Glutamatergic neuron (in vitro differentiated cells): Measurements from ENCODE around the gene TTC4. TPM values are rescaled to one million over a fixed set of nuclear protein-coding genes. Genes with fewer than 3 reads are reported as not detected.

Experiments
- DNase-seq: peaks from one replicate; pipeline ENCODE4 v3.0.0; 2022
- H3K27ac Mint-ChIP-seq: one replicate; pipeline ENCODE4 v1.8.0; 2020; ENCODE audit warnings: mild to moderate bottlenecking, mixed read lengths, inconsistent platforms; ENCODE audit not compliant: unreplicated experiment
- H3K27me3 Mint-ChIP-seq: one replicate; pipeline ENCODE4 v1.8.0; 2020; ENCODE audit warnings: mild to moderate bottlenecking, moderate library complexity, mixed read lengths, inconsistent platforms; ENCODE audit not compliant: unreplicated experiment
- H3K36me3 Mint-ChIP-seq: one replicate; pipeline ENCODE4 v1.8.0; 2020; ENCODE audit warnings: mild to moderate bottlenecking, mixed read lengths, inconsistent platforms; ENCODE audit not compliant: unreplicated experiment
- H3K4me1 Mint-ChIP-seq: one replicate; pipeline ENCODE4 v1.8.0; 2020; ENCODE audit warnings: mild to moderate bottlenecking, low read depth, mixed read lengths, inconsistent platforms; ENCODE audit not compliant: unreplicated experiment
- H3K4me3 Mint-ChIP-seq: one replicate; pipeline ENCODE4 v1.8.0; 2020; ENCODE audit warnings: mild to moderate bottlenecking, mixed read lengths, inconsistent platforms; ENCODE audit not compliant: unreplicated experiment
- H3K9me3 Mint-ChIP-seq: one replicate; pipeline ENCODE4 v1.8.0; 2020; ENCODE audit warnings: mild to moderate bottlenecking, moderate library complexity, mixed read lengths, inconsistent platforms; ENCODE audit not compliant: unreplicated experiment
- CTCF ChIP-seq: fragments of 200-600 bp; sonication (generic); IDR thresholded peaks from one replicate; pipeline ENCODE4 v1.5.0; 2021; ENCODE audit not compliant: partially characterized antibody, unreplicated experiment
- total RNA-seq: library from RNA; stranded (reverse); fragmentation: NEBNext Ultra II Directional; extraction: Animal tissue kit (Norgen Biotek cat#: 25700); gene quantifications from one replicate; pipeline ENCODE4 v1.2.1, GENCODE V29; 2021; ENCODE audit not compliant: unreplicated experiment

TTC4 gene
- total RNA-seq, 1 donor from 2014 or later: 14.3 TPM

GRCh38 chr1:54695764-54696163 lies 19.9 kb upstream of the TTC4 start:
- Mint-ChIP-seq H3K4me3 (no peak overlapping the region), H3K27me3 (peaks cover 8% of the 10 kb centered on the region), H3K9me3 (peaks cover 1% of the 10 kb centered on the region), H3K4me1 (peaks cover 8% of the 10 kb centered on the region), H3K27ac (no peak overlapping the region), H3K36me3 (no peaks in the 10 kb centered on the region)
- no peak for TF ChIP-seq CTCF
- DNase-seq: no peak

GRCh38 chr1:54696262-54696661 lies 19.4 kb upstream of the TTC4 start:
- TF ChIP-seq CTCF: no peak
- H3K36me3 Mint-ChIP-seq: no peaks in the 10 kb centered on the region
- no peak overlapping the region for H3K27ac Mint-ChIP-seq
- H3K4me1 Mint-ChIP-seq: peaks cover 8% of the 10 kb centered on the region
- H3K4me3 Mint-ChIP-seq: no peak overlapping the region
- DNase-seq: no peak
- peaks cover 8% of the 10 kb centered on the region for H3K27me3 Mint-ChIP-seq
- H3K9me3 Mint-ChIP-seq: peaks cover 1% of the 10 kb centered on the region

- peaks cover 8% of the 10 kb centered on the region for H3K27me3 Mint-ChIP-seq
- H3K4me1 Mint-ChIP-seq: peaks cover 8% of the 10 kb centered on the region
- no peak overlapping the region for H3K27ac Mint-ChIP-seq
- H3K4me3 Mint-ChIP-seq: no peak overlapping the region
- H3K9me3 Mint-ChIP-seq: peaks cover 1% of the 10 kb centered on the region
- no peaks in the 10 kb centered on the region for H3K36me3 Mint-ChIP-seq
- no peak for TF ChIP-seq CTCF
- no peak for DNase-seq
Observed at GRCh38 chr1:54697896-54698295, 17.8 kb upstream of the TTC4 start.

GRCh38 chr1:54698346-54698745 lies 17.3 kb upstream of the TTC4 start:
- H3K9me3 Mint-ChIP-seq: peaks cover 1% of the 10 kb centered on the region
- H3K27ac Mint-ChIP-seq: no peak overlapping the region
- no peak for TF ChIP-seq CTCF
- peaks cover 8% of the 10 kb centered on the region for H3K4me1 Mint-ChIP-seq
- peaks cover 8% of the 10 kb centered on the region for H3K27me3 Mint-ChIP-seq
- no peak for DNase-seq
- no peaks in the 10 kb centered on the region for H3K36me3 Mint-ChIP-seq
- H3K4me3 Mint-ChIP-seq: no peak overlapping the region

GRCh38 chr1:54699936-54700525 lies 15.6 kb upstream of the TTC4 start:
- Mint-ChIP-seq H3K4me3 (no peak overlapping the region), H3K36me3 (no peaks in the 10 kb centered on the region), H3K27ac (peak overlapping the region; percentile 82), H3K27me3 (peaks cover 8% of the 10 kb centered on the region), H3K4me1 (peaks cover 10% of the 10 kb centered on the region), H3K9me3 (peaks cover 4% of the 10 kb centered on the region)
- peak; percentile 52 for DNase-seq
- no peak for TF ChIP-seq CTCF
